GM19463 (cell line): ENCODE data around the gene WDR75.
"Not testable (repeated sequence)": the region's sequence is repeated elsewhere in the genome, so short reads cannot be mapped to it uniquely, and the experiment has no call there.

ENCODE experiments used
- ATAC-seq: cut with Tn5 transposase; IDR thresholded peaks from one replicate; pipeline ENCODE4 v1.9.1; 2021; ENCODE audit warnings: mild to moderate bottlenecking, moderate library complexity; ENCODE audit not compliant: unreplicated experiment

Gene WDR75

DNA sequence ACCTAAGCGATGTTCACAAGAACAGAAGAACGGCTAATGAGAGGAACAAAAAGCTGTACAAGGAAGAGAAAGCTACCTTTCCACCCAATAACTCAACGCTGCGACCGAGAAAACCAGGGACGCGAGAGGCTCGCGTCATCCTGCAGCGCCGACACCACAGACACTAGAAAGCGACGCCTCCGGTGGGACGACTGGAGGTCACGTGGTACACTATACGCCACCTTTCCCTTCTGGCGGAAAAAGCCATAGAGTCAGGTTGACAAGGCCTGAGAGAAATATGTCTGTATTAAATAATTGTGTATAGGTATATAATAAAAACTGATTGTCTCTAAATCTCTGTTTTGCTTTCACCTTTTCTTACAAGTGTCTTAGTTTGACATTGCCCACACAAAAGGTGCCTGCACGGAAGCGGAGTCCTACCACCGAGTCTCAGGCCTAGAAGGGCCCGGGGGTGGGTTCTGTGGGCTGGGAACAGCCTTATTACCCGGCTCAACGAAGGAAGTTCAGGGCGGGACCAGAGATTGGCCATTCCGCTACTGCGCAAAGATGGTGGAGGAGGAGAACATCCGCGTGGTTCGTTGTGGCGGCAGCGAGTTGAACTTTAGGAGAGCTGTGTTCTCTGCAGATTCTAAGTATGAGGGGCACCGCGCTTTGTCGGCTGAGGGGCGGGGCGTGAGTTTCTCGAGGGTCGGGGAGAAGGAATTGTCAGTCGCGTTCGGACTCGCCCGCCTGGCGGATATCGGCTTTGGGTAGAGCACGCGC is at the start of gene WDR75:
TSS of gene WDR75 (plus strand) at position 528 of the 762 bp plus-strand sequence. CDS start at position 547, 19 bp downstream.
- ATAC-seq, result peak; percentile 82

DNA sequence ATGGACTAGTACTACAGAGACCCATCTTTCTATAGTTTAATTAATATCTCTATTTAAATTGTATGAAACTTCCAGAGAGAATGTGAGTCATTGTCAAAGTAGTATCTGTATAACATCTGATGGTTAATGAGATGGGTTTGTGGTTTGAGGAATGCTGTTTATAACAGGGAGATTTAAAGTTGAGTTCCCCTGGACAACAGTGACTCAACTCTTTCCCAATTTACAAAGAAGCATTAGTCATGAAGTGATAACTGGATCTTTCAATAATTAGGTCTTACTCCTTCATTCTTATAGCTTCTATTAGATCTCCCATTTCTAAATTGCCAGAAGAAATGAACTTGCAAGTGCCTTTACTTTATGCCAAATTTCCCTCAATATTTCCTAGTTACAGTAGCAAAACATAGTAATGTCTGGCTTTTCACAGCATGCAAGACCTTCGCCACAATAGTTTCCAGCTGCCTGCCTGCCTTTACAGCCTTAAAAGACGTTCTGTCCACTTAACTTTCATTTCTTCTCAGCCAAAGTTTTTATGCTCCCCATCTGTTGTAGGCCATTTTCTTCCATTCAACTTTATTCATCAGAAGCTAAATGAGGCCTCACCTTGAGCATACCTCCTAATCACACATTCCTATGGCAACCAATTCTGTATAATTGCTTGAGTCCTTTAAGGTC is 47.7 kb upstream of the WDR75 start:
- no peak for ATAC-seq

DNA sequence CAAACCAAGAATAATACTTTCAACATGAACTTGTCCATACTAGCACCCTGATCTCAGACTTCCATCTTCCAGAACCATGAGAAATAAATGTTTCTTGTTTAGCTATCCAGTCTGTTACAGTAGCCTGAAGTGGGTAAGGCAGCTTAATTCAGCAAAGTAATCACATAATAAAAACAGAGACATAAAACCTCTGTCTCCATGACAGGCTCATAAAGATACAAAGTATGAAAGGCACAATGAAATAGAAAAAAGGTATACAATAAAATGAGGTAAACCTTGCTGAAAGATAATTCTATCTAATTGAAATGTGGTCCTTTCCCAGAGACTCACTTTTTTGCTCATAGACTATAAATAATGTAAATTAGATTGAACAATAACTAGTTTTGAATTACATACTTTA is 46.7 kb upstream of the WDR75 start:
- ATAC-seq, result no peak

DNA sequence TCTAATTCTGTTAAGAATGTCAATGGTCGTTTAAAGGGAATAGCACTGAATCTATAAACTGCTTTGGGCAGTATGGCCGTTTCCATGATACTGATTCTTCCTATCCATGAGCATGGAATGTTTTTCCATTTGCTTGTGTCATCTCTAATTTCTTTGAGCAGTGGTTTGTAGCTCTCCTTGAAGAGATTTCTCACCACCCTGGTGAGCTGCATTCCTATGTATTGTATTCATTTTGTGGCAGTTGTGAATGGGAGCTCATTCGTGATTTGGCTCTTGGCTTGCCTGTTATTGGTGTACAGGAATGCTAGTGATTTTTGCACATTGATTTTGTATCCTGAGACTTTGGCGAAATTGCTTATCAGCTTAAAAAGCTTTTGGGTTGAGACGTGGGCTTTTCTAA is 38.3 kb upstream of the WDR75 start:
- ATAC-seq, result no peak

DNA sequence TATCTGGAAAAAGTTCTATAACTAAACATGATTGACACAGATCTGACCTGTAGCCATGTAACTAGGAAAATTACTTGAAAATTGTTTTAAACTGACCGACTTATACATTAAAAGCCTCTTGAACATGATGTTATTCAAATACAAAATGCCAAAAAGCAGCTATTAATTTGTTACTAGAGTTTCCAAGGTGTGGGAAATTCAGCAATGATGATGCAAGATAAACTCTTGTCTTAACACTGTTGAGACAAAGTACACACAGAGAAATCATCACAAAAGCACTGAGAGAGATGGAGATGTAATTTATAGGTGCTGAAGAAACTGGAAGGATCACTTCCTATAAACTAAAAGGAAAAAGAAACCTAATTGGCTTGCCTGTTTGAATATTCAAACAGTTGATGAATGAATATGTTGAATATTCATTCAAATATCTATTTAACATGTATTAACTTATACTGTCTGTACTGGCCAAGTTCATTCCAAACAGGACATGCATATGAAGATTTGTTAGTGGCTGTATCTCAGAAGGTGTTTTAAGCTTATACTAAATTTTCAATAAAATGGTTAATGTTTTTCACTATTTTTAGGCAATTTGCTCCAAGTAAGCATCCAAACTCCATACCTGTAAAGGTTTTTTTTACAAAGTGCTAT is 34.6 kb upstream of the WDR75 start:
- ATAC-seq, result no peak

DNA sequence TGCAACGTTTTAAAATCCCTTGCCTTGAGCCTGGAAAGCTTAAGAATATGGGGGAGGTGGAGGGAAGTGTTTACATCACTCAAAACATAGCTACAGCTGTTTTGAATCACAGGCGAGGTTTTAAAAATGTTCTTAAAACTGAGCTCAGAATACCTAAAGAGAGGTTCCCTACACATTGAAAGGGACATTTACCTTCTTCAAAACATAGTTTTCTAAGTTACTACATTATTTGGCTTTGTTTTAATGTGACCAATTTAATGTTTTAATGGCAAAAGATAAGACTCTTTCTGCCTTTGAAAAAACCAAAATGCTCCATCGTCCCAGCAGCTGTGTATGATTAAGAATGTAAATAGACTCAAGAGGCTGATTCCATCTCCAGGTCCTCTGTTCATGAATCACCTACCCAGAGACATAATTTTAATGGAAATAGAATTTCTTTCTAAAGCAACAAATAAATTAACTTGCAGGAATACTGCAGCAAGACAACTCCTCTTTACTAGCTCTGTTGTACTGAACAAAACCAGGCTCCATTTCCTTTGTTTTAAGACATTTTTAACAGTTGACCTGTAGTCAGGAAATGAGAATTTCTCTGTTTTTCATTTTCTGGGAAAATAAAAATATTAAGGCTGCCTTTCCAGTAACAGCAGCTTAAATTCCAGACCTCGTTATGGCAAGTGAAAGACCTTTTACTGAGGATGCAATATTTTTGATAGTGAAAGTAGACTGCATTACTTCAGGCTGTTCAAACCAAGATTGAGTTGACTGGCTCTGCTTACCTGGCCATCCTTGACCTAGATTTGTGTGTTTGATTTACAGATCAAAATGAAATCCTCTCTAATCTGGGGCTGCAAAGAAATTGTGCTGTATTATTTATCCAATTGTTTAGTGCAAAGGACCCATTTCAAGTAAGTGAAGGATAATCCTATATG is 33.7 kb upstream of the WDR75 start:
- ATAC-seq, result no peak

DNA sequence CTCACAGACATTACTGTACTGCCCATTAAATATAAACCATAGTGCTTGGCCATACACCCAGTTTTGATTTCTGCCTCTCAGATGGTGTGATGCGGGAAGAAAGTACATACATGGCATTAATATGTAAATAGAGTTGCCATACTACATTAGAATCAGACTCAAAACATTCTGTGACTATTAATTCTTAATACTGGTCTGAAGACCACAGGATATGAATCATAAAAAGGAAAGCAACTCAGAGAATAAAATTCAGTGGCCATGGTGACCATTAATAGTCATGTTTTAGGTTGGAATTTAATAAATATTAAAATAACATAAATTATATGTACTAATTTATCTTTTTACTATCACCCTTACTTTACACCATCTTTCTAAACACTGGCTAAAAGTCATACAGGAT is 33.0 kb upstream of the WDR75 start:
- no peak for ATAC-seq

DNA sequence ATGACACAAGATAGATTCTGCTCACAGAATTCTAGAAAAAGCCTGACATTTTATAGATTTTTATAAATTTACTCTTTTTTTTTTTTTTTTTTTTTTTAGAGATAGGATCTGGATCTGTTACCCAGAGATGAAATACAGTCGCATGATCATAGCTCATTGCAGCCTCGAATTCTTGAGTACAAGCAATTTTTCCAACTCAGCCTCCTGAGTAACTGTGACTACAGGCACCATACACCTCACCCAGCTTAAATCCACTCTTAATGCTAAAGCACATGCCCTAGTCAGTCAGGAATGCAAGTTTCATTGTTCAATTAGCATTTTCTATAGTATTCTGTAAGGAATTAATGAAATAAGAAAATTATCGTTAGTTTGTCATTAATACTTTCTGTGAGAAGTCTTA is 32.1 kb upstream of the WDR75 start:
- no peak for ATAC-seq

DNA sequence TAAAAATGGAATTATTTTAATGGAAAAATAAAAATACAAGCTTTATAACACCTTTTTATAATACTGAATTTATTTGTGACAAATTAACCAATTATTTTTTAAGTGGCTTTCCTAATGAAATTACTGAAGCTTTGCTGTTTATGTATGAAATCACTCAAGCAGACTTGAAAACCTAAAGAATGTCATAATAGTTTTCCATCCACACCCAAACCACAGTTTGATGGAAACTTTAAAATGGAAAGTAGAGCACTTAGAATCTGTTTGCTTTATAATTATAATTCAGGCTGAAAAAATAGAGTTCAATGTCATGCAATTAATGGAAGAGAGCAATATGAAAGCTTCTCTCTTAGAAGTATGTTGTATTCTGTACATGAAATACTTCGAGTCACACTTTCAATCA is 31.6 kb upstream of the WDR75 start:
- no peak for ATAC-seq

DNA sequence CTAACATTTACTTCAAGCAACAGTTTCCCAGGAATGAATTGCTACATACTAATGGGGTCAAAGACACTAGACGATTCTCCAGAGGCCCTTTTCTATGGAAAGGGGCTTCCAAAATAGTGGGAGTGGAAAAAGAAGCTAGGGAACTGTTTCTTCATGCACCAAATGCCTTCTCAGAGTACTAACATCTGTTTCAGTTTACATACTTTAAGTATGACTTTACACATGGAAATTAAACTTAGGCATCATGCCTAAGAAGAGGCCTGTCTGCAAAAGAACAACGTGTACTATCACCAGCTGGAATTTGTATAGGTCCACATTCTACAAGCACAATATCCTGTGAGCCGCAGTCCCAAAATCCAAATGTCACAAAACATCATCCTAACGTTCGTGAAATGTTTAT is 29.4 kb upstream of the WDR75 start:
- ATAC-seq, result no peak

DNA sequence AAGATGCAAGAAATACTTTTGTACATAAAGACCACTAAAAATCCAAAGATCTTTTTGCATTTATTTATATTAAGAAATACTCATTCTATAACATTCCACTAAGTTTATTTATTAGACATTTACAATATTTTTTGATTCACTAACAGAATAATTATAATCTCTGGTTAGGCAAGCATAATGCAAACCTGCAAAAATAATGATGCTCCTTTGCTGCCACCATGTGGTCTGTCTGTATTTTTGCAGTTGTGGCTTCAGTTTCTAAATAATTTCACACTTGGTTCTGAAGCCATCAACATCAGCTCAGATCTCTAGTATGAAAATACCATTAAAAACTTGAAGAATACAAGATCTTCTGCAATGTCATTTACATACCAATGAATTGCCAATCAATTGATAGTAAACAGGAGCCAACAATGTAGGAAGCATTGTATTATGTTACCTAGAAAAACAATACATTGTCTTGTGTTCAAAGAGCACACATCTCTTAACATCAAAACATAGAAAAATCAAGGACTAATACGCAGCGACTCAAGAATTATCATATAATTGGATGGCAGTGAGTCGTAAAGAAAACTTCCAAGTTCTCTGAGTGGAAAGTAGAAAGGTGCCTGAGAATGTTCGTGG is 28.8 kb upstream of the WDR75 start:
- ATAC-seq, result peak; percentile 76

DNA sequence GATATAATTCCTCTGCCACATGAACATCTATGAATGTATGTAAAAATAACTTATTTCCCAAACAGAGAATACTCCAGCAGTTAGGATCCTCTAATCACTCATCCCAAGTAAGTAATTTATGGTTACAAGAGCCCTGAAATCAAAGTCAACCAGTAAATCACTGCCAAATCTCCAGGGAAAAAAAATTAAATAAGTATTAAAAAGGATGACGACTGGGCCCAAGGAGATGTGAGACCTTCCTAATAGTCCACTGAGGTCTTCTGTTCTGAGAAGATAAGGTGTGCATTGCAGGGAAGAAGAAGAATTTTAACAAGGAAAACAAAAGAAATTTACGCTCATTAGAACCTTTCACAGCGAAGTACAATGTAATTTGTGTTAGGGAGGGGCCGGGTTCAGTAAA is 28.0 kb upstream of the WDR75 start:
- no peak for ATAC-seq

DNA sequence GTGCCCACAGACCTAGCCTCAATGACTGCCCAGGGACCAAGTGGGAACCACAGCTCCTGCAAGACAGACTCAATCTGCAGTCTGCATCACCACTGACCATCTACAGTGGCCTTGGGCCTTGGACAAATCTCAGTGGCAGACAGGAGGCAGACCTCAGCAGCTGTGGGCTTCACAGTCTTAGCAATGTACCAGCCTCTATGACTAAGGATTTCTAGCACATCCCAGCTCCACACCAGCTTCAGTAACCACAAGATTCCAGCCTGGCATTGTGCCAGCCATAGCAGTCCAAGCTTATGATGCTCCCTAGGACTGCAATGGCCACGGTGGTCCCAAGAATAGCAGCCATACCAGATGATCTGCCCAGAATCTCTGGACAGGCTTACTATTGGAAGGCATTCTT is 19.6 kb upstream of the WDR75 start:
- no peak for ATAC-seq

DNA sequence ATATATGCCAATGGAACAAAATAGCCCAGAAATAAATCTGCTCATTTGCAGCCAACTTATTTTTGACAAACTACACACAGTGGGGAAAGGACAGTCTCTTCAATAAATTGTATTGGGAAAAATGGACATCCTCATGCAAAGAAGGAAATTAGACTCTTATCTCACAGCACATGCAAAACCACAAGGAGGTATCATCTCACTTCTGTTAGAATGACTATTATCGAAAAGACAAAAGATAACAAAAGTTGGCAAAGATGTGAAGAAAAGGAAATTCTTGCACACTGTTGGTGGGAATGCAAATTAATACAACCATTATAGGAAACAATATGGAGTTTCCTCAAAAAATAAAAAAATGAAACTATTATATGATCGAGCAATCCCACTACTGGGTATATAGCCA is 16.3 kb upstream of the WDR75 start:
- ATAC-seq, result no peak

DNA sequence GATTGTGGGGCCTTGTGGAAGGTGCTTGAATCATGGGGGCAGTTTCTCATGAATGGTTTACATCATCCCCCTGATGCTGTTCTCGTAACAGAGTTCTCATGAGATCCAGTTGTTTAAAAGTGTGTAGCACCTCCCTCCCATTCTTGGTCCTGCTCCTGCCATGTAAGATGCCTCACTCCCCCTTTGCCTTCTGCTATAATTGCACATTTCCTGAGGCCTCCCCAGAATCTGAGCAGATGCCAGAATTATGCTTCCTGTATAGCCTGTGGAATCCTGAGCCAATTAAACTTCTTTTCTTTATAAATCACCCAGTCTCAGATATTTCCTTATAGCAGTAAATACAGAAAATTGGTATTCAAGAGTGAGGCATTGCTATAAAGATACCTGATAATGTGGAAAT is 15.6 kb upstream of the WDR75 start:
- ATAC-seq, result no peak

DNA sequence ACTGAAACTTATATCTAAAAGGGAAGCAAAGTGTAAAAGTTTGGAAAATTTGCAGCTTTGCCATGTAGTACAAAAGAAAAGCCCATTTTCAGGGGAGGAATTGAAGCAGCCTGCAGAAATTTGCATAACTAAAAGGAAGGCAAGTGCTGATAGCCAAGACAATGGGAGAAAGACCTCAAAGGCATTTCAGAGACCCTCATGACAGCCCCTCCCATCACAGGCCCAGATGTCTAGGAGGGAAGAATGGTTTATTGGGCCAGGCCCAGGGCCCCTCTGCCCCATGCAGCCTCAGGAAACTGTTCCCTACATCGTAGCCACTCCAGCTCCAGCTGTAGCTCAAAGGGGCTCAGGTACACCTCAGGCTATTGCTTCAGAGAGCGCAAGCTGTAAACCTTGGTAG is 14.4 kb upstream of the WDR75 start:
- no peak for ATAC-seq

DNA sequence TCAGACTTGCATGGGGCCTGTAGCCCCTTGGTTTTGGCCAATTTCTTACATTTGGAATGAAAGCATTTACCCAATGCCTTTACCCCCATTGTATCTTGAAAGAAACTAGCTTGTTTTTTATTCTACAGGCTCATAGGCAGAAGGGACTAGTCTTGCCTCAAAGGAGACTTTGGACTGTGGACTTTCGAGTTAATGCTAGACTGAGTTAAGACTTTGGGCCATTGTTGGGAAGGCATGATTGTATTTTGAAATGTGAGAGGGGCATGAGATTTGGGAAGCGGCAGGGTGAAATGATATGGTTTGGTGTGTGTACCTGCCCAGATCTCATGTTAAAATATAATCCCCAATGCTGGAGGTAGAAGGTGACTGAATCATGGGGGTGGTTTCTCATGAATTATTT is 13.4 kb upstream of the WDR75 start:
- no peak for ATAC-seq

DNA sequence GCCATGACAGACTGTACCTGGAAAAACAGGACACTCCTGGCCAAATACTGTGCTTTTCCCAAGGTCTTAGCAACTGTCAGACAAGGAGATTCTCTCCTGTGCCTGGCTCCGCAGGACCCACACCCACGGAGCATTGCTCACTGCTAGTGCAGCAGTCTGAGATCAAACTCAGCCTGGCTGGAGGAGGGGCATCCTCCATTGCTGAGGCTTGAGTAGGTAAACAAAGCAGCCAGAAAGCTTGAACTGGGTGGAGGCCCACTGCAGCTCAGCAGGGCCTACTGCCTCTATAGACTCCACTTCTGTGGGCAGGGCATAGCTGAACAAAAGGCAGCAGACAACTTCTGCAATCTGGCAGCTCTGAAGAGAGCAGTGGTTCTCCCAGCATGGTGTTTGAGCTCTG is 10.8 kb upstream of the WDR75 start:
- not testable (repeated sequence) for ATAC-seq

DNA sequence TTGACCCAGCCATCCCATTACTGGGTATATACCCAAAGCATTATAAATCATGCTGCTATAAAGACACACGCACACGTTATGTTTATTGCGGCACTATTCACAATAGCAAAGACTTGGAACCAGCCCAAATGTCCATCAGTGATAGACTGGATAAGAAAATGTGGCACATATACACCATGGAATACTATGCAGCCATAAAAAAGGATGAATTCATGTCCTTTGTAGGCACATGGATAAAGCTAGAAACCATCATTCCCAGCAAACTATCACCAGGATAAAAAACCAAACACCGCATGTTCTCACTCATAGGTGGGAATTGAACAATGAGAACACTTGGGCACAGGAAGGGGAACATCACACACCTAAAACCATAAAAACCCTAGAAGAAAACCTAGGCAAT is 5.5 kb upstream of the WDR75 start:
- ATAC-seq, result not testable (repeated sequence)

DNA sequence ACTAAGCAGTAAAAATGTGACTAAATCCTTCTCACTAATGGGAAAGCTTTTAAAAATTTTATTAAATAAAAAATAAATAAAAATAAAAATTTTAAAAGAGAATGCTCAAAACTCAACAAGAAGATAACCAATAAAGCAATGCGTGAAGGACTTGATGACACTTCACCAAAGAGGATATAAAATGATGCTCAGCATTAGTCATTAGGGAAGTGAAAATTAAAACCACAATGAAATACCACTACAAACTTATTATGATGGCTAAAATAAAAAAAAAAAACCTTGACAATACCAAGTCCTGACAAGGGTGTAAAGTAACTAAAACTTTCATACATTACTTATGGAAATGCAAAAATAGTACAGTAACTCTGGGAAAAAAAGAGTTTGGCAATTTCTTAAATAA is 3.3 kb upstream of the WDR75 start:
- no peak for ATAC-seq

DNA sequence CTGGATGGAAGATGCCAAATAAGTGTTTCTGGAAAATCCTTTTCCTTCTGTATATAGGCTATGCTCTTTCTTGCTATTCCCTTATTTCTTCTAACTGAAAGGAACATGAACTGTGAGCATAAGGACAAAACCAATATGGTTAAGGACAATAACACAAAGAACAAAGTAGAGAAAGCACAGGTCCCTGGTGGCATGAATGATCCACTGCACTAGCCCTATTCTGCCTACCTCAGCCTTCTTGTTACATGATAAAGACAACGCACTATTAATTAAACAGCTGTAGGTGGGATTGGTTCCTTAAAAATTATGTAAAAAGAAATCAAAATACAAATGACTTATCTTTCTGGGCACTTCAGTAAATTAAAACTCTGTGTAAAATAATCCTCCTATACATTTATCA is 1.9 kb upstream of the WDR75 start:
- ATAC-seq, result no peak
